GM11168 (cell line): Measurements from ENCODE around the gene RALGPS1.

Source experiments
- in situ Hi-C: fragments of 300-500 bp; cut with MboI; formaldehyde crosslinking; loops from one replicate; pipeline ENCODE4 v1.12.0; 2022; ENCODE audit warnings: low sequenced_read_pairs; ENCODE audit not compliant: unreplicated experiment

RALGPS1 gene

GRCh38 chr9:127176631-127177030, 262.0 kb downstream of the RALGPS1 start:
- in situ Hi-C loops, result no loop called here

GRCh38 chr9:127177231-127177630, 262.6 kb downstream of the RALGPS1 start:
- in situ Hi-C loops, result no loop called here

- in situ Hi-C loops, result no loop called here
Measured at GRCh38 chr9:127177665-127178265, 263.2 kb downstream of the RALGPS1 start.

GRCh38 chr9:127178686-127179632, 264.4 kb downstream of the RALGPS1 start:
- in situ Hi-C loops, result no loop called here

- in situ Hi-C loops, result no loop called here
Measured at GRCh38 chr9:127179633-127180441, 265.3 kb downstream of the RALGPS1 start.

GRCh38 chr9:127180457-127181314, 266.1 kb downstream of the RALGPS1 start:
- in situ Hi-C loops, result no loop called here

- in situ Hi-C loops, result no loop called here
Measured at GRCh38 chr9:127181315-127181580, 266.7 kb downstream of the RALGPS1 start.

GRCh38 chr9:127181595-127182190, 267.1 kb downstream of the RALGPS1 start:
- in situ Hi-C loops, result no loop called here

GRCh38 chr9:127182901-127183746, 268.5 kb downstream of the RALGPS1 start:
- in situ Hi-C loops, result no loop called here

- in situ Hi-C loops, result no loop called here
Measured at GRCh38 chr9:127183814-127184582, 269.4 kb downstream of the RALGPS1 start.

GRCh38 chr9:127184641-127185040, 270.1 kb downstream of the RALGPS1 start:
- in situ Hi-C loops, result no loop called here

GRCh38 chr9:127185181-127185580, 270.6 kb downstream of the RALGPS1 start:
- in situ Hi-C loops, result no loop called here

GRCh38 chr9:127185931-127186781, 271.6 kb downstream of the RALGPS1 start:
- in situ Hi-C loops, result no loop called here

GRCh38 chr9:127186806-127187205, 272.2 kb downstream of the RALGPS1 start:
- in situ Hi-C loops, result no loop called here

GRCh38 chr9:127187231-127187956, 272.8 kb downstream of the RALGPS1 start:
- in situ Hi-C loops, result no loop called here

GRCh38 chr9:127188396-127188795, 273.8 kb downstream of the RALGPS1 start:
- in situ Hi-C loops, result no loop called here

GRCh38 chr9:127189628-127190027, 275.0 kb downstream of the RALGPS1 start:
- in situ Hi-C loops, result no loop called here
